ENCODE results near the gene HOXB7. TPM values are rescaled to one million over a fixed set of nuclear protein-coding genes. Genes with fewer than 3 reads are reported as not detected.

The HOXB7 gene
- total RNA-seq, 1 donor from 2014 or later = 0.30 TPM

- Mint-ChIP-seq H3K27me3 (peaks cover 82% of the 10 kb centered on the region), H3K9me3 (no peaks in the 10 kb centered on the region), H3K4me1 (peaks cover 53% of the 10 kb centered on the region), H3K4me3 (no peak overlapping the region), H3K27ac (no peak overlapping the region), H3K36me3 (ENCODE audit: low read depth) (no peaks in the 10 kb centered on the region)
- intact Hi-C loops (cut with micrococcal nuclease) = no loop called here
- DNase-seq = no peak
Measured at GRCh38 chr17:48588528-48588927, 22.3 kb downstream of the HOXB7 start.

- DNase-seq = no peak
- Mint-ChIP-seq H3K27ac (no peak overlapping the region), H3K36me3 (ENCODE audit: low read depth) (peaks cover 3% of the 10 kb centered on the region), H3K27me3 (peaks cover 82% of the 10 kb centered on the region), H3K4me3 (no peak overlapping the region), H3K9me3 (no peaks in the 10 kb centered on the region), H3K4me1 (peaks cover 51% of the 10 kb centered on the region)
- intact Hi-C loops (cut with micrococcal nuclease) = no loop called here
Measured at GRCh38 chr17:48588074-48588415, 22.8 kb downstream of the HOXB7 start.

GRCh38 chr17:48587276-48588073 lies 23.3 kb downstream of the HOXB7 start:
- H3K4me3 Mint-ChIP-seq = peak overlapping the region; percentile 39
- DNase-seq = no peak
- H3K36me3 Mint-ChIP-seq (ENCODE audit: low read depth) = peaks cover 3% of the 10 kb centered on the region
- peaks cover 82% of the 10 kb centered on the region for H3K27me3 Mint-ChIP-seq
- no peak overlapping the region for H3K27ac Mint-ChIP-seq
- peaks cover 56% of the 10 kb centered on the region for H3K4me1 Mint-ChIP-seq
- intact Hi-C loops (cut with micrococcal nuclease) = no loop called here
- H3K9me3 Mint-ChIP-seq = no peaks in the 10 kb centered on the region

DNA sequence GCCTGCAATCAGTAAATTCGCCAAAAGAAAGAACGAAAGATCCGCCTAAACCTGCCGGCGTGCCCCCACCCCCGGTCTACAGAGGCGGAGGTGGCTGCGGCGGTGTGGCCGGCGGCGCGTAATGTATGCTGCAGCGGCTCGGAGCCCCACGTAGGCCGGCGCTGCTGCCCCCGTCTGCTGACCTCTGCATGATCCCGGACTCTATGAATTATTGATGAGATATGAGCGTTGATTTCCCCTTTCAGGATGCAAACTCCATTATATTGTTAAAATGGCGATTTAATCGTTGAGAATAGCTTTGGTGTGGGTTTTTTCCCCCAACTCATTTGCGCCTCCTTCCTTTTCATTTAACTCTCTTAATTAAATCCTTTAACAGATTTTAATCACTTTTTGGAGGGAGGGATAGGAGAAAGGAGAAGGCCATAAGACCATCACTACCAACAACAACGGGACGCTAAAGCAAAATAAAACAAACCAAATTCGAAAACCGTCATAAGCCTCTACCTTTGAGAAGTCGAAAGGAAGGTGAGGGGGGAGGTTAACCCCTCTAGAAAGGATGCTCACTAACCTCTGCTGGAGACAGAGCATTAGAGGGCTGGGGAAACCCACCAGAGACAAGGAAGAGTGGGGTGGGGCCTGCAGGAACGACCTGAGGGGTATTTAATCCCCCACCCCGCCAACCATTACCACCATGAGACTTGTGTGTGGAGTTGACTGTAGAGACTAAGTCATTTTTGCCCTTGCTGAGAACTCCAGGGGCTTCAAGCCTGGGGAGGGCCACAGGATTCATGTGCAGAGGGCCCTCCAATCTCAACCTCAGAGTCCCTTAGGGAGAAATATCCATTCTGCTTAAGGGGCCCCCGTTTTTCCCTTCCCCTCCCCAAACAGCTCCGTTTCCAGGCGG lies 24.2 kb downstream of the HOXB7 start:
- DNase-seq = peak; percentile 76
- H3K4me3 Mint-ChIP-seq = peak overlapping the region; percentile 87
- H3K36me3 Mint-ChIP-seq (ENCODE audit: low read depth) = peaks cover 3% of the 10 kb centered on the region
- peaks cover 81% of the 10 kb centered on the region for H3K27me3 Mint-ChIP-seq
- peaks cover 60% of the 10 kb centered on the region for H3K4me1 Mint-ChIP-seq
- intact Hi-C loops (cut with micrococcal nuclease) = no loop called here
- H3K9me3 Mint-ChIP-seq = no peaks in the 10 kb centered on the region
- peak overlapping the region; percentile 3 for H3K27ac Mint-ChIP-seq

- peaks cover 80% of the 10 kb centered on the region for H3K27me3 Mint-ChIP-seq
- H3K4me1 Mint-ChIP-seq = peaks cover 71% of the 10 kb centered on the region
- DNase-seq = no peak
- intact Hi-C loops (cut with micrococcal nuclease) = no loop called here
- H3K9me3 Mint-ChIP-seq = no peaks in the 10 kb centered on the region
- peaks cover 6% of the 10 kb centered on the region for H3K36me3 Mint-ChIP-seq (ENCODE audit: low read depth)
- H3K4me3 Mint-ChIP-seq = peak overlapping the region; percentile 87
- H3K27ac Mint-ChIP-seq = no peak overlapping the region
Measured at GRCh38 chr17:48584223-48584741, 26.5 kb downstream of the HOXB7 start.

- intact Hi-C loops (cut with micrococcal nuclease) = no loop called here
- no peak for DNase-seq
- H3K4me1 Mint-ChIP-seq = peaks cover 76% of the 10 kb centered on the region
- peaks cover 6% of the 10 kb centered on the region for H3K36me3 Mint-ChIP-seq (ENCODE audit: low read depth)
- H3K27ac Mint-ChIP-seq = no peak overlapping the region
- H3K27me3 Mint-ChIP-seq = peaks cover 81% of the 10 kb centered on the region
- no peaks in the 10 kb centered on the region for H3K9me3 Mint-ChIP-seq
- peak overlapping the region; percentile 11 for H3K4me3 Mint-ChIP-seq
Measured at GRCh38 chr17:48583708-48584222, 27.1 kb downstream of the HOXB7 start.

DNA sequence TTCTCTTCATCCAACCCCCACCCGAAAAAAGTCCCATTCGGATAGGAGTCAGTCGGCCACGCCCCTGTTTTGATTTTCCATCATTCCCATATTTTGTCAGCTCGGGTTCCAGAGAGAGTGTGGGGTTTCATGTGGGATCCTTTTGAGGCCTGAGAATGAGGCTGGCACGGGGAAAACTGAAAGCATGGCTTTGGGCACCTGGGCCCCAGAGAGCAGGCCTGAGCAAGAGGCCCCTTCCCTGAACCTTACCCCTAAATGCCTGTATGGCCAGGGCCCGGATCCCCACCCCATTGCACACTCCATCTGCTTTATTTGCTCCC lies 28.1 kb downstream of the HOXB7 start:
- Mint-ChIP-seq H3K27me3 (peaks cover 71% of the 10 kb centered on the region), H3K9me3 (no peaks in the 10 kb centered on the region), H3K36me3 (ENCODE audit: low read depth) (peaks cover 6% of the 10 kb centered on the region), H3K4me3 (peak overlapping the region; percentile 72), H3K27ac (peak overlapping the region; percentile 43), H3K4me1 (peaks cover 73% of the 10 kb centered on the region)
- intact Hi-C loops (cut with micrococcal nuclease) = no loop called here
- no peak for DNase-seq

GRCh38 chr17:48579760-48580554 lies 30.9 kb downstream of the HOXB7 start:
- Mint-ChIP-seq H3K27me3 (peaks cover 50% of the 10 kb centered on the region), H3K4me3 (peak overlapping the region; percentile 92), H3K27ac (peak overlapping the region; percentile 42), H3K36me3 (ENCODE audit: low read depth) (peaks cover 8% of the 10 kb centered on the region), H3K4me1 (peaks cover 62% of the 10 kb centered on the region), H3K9me3 (no peaks in the 10 kb centered on the region)
- DNase-seq = peak; percentile 59
- intact Hi-C loops (cut with micrococcal nuclease) = loop anchor here (2.0 kb wide), 1 partner anchor 37 kb away; no protein-coding TSS in a partner anchor

GRCh38 chr17:48579471-48579759 lies 31.4 kb downstream of the HOXB7 start:
- Mint-ChIP-seq H3K4me3 (peak overlapping the region; percentile 92), H3K9me3 (no peaks in the 10 kb centered on the region), H3K27ac (peak overlapping the region; percentile 65), H3K36me3 (ENCODE audit: low read depth) (peaks cover 8% of the 10 kb centered on the region), H3K4me1 (peaks cover 58% of the 10 kb centered on the region), H3K27me3 (peaks cover 48% of the 10 kb centered on the region)
- DNase-seq = no peak
- intact Hi-C loops (cut with micrococcal nuclease) = loop anchor here (2.0 kb wide), 1 partner anchor 37 kb away; no protein-coding TSS in a partner anchor

GRCh38 chr17:48578616-48579470 lies 32.0 kb downstream of the HOXB7 start:
- H3K27ac Mint-ChIP-seq = peak overlapping the region; percentile 86

DNA sequence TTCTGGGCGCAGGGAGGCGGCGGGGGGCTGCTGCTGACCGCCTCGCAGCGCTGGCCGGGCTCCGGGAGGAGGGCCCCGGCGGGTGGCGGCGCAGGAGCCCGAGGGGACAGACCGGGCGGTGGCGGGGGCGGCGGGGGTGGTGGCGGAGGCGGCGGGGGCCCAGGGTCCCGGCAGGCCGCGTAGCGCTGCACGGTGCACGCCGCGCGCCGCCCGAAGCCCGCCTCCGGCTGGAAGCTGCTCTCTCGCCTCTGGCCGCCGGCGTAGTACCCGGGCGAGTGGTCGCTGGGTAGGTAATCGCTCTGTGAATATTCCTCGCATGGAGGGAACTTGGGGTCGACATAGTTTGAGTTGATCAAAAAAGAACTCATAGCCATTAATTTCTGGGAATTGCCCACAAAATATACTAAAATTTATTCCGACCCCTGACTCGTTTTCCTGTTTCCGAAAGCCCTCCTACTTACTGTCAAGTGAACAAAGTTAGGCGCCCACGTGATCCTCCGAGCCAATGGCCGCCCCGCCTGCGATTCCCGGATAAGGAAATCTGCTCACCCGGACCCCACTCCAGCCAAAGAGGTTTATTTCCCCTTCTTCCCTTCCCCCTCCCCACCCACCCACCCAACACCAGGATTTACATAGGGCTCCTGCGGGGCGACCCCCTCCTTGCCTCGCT lies 32.7 kb downstream of the HOXB7 start, which contains the start of gene HOXB4:
TSS of gene HOXB4 (minus strand) at position 405 of the 670 bp plus-strand sequence. CDS start at position 374, 31 bp downstream.
- peak; percentile 93 for DNase-seq
- Mint-ChIP-seq H3K4me1 (peaks cover 60% of the 10 kb centered on the region), H3K36me3 (ENCODE audit: low read depth) (peaks cover 5% of the 10 kb centered on the region), H3K27me3 (peaks cover 38% of the 10 kb centered on the region), H3K27ac (peak within 1 kb of the TSS; percentile 86), H3K4me3 (peak within 1 kb of the TSS; percentile 92), H3K9me3 (no peaks in the 10 kb centered on the region)
- intact Hi-C loops (cut with micrococcal nuclease) = loop anchor here (2.0 kb wide), 1 partner anchor 35 kb away; no protein-coding TSS in a partner anchor

More at GRCh38 chr17:48578616-48579470, 32.0 kb downstream of the HOXB7 start:
- Mint-ChIP-seq H3K36me3 (ENCODE audit: low read depth) (peaks cover 8% of the 10 kb centered on the region), H3K4me1 (peaks cover 56% of the 10 kb centered on the region), H3K9me3 (no peaks in the 10 kb centered on the region), H3K4me3 (peak overlapping the region; percentile 92), H3K27me3 (peaks cover 44% of the 10 kb centered on the region)
- intact Hi-C loops (cut with micrococcal nuclease) = loop anchor here (2.0 kb wide), 1 partner anchor 36 kb away; no protein-coding TSS in a partner anchor
- peak; percentile 63 for DNase-seq

DNA sequence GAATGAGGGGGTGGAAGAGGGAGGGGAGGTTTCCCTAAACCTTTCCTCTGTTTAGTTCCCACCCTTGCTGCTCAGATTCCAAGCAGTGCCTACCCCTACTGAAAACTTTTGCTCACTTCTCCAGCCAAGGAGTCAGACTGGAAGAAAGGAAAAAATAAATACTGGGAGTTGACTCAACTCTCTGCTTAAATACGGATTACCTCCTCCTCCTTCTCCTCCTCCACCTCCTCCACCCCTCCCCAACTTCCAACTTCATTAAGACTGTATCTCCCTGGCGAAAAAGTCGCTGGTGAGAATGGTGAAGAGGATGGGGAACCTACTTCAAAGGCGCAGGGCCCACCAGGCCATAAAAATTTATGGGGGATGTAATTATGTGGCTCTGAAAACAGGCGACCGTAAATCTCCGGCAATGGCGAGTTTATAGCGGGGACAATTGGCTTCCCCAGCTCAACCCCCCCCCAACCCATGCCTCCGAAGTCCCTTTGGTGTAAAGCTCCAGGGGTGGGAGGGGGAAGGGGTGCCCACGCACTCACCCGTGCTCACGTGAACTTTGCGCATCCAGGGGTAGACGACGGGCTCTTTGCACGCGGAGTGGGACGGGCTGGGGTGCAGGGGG lies 33.4 kb downstream of the HOXB7 start:
- intact Hi-C loops (cut with micrococcal nuclease) = no loop called here
- peak; percentile 69 for DNase-seq
- peaks cover 32% of the 10 kb centered on the region for H3K27me3 Mint-ChIP-seq
- peaks cover 5% of the 10 kb centered on the region for H3K36me3 Mint-ChIP-seq (ENCODE audit: low read depth)
- peak overlapping the region; percentile 86 for H3K4me3 Mint-ChIP-seq
- H3K27ac Mint-ChIP-seq = peak overlapping the region; percentile 81
- peaks cover 54% of the 10 kb centered on the region for H3K4me1 Mint-ChIP-seq
- H3K9me3 Mint-ChIP-seq = no peaks in the 10 kb centered on the region

Measured in activated CD4-positive, alpha-beta T cell treated with anti-CD3 and anti-CD28 coated beads, Interleukin-2, amount 10 ng/mL, durations not matched to agents 24 days and 14 days (primary cell).